Keratinocyte (primary cell): ENCODE results near the gene ZNF423. TPM values are rescaled to one million over a fixed set of nuclear protein-coding genes. Genes with fewer than 3 reads are reported as not detected.

ENCODE experiments used
- DNase-seq: peaks from one replicate; pipeline ENCODE4 v3.0.0-alpha.2; 2011; ENCODE audit warnings: low read depth, missing footprints, low spot score
- FAIRE-seq: peaks from 2 replicates; lab custom pipeline; 2011; peaks lifted over from hg19 to GRCh38; lab: Jason Lieb, UNC
- H2AFZ ChIP-seq: 2 replicates; pipeline ENCODE4 v1.6.0; 2012; ENCODE audit warnings: low read length, control low read depth, inconsistent platforms; ENCODE audit not compliant: control insufficient read depth
- H3K27ac ChIP-seq: 2 replicates; pipeline ENCODE4 v1.5.1; 2011; ENCODE audit warnings: low read length; ENCODE audit not compliant: control insufficient read depth, insufficient read depth
- H3K27me3 ChIP-seq: 3 replicates; pipeline ENCODE4 v1.6.0; 2011; ENCODE audit warnings: low read length; ENCODE audit not compliant: control insufficient read depth, insufficient read depth; ENCODE audit errors: extremely low read depth
- H3K36me3 ChIP-seq, 2 experiments: 2 replicates in 1 of 2; 3 replicates in 1 of 2; pipeline ENCODE4 v1.5.1; 2011; ENCODE audit warnings: low read length in 2 of 2, mild to moderate bottlenecking in 1 of 2; ENCODE audit not compliant: control insufficient read depth in 2 of 2, insufficient read depth in 2 of 2; ENCODE audit errors: extremely low read depth in 1 of 2
- H3K4me1 ChIP-seq: 3 replicates; pipeline ENCODE4 v1.5.1; 2011; ENCODE audit warnings: low read length; ENCODE audit not compliant: control insufficient read depth, insufficient read depth; ENCODE audit errors: extremely low read depth
- H3K4me2 ChIP-seq: 3 replicates; pipeline ENCODE4 v1.6.0; 2011; ENCODE audit warnings: low read depth, low read length; ENCODE audit not compliant: control insufficient read depth, insufficient read depth; ENCODE audit errors: extremely low read depth
- H3K4me3 ChIP-seq, 3 experiments: fragments of 200-600 bp in 1 of 3; sonication (generic) in 1 of 3; 2 replicates in 2 of 3; 3 replicates in 1 of 3; pipeline ENCODE4 v1.5.1; 2011 to 2016; ENCODE audit warnings: low read length in 3 of 3, mild to moderate bottlenecking in 3 of 3, control low read depth in 2 of 3, inconsistent platforms in 1 of 3, low read depth in 1 of 3, mixed read lengths in 1 of 3, mixed run types in 1 of 3, moderate library complexity in 1 of 3; ENCODE audit not compliant: control insufficient read depth in 2 of 3, insufficient read depth in 2 of 3; ENCODE audit errors: extremely low read depth in 1 of 3
- H3K79me2 ChIP-seq: 2 replicates; pipeline ENCODE4 v1.6.0; 2012; ENCODE audit warnings: low read length; ENCODE audit not compliant: control insufficient read depth, insufficient read depth
- H3K9ac ChIP-seq: 3 replicates; pipeline ENCODE4 v1.6.0; 2011; ENCODE audit warnings: low read length; ENCODE audit not compliant: control insufficient read depth, insufficient read depth; ENCODE audit errors: extremely low read depth
- H3K9me1 ChIP-seq: 3 replicates; pipeline ENCODE4 v1.6.0; 2011; ENCODE audit warnings: low read length; ENCODE audit not compliant: control insufficient read depth, insufficient read depth; ENCODE audit errors: extremely low read depth
- H3K9me3 ChIP-seq: 2 replicates; pipeline ENCODE4 v1.5.1; 2012; ENCODE audit warnings: low read depth, low read length; ENCODE audit not compliant: control insufficient read depth
- H4K20me1 ChIP-seq: 3 replicates; pipeline ENCODE4 v1.6.0; 2011; ENCODE audit warnings: low read length; ENCODE audit not compliant: control insufficient read depth, insufficient read depth; ENCODE audit errors: extremely low read depth
- CTCF ChIP-seq, 3 experiments: IDR thresholded peaks in 1 of 3; conservative IDR thresholded peaks in 1 of 3; optimal IDR thresholded peaks in 1 of 3; 2 replicates in 2 of 3; 3 replicates in 1 of 3; pipeline versions ENCODE3 to v1.5.1; 2011; ENCODE audit warnings: low read length in 3 of 3, mild to moderate bottlenecking in 3 of 3, moderate library complexity in 2 of 3, control low read depth in 1 of 3, inconsistent platforms in 1 of 3; ENCODE audit not compliant: insufficient read depth in 2 of 3; ENCODE audit errors: extremely low read depth in 1 of 3
- EZH2 ChIP-seq: IDR thresholded peaks from one replicate; pipeline ENCODE4 v1.6.1; 2012; ENCODE audit warnings: inconsistent platforms, mild to moderate bottlenecking, low read length, moderate library complexity
- dilution Hi-C: fragments of 300-500 bp; cut with MboI; formaldehyde crosslinking; loops from one replicate; pipeline ENCODE4 v1.7.0; 2020; ENCODE audit warnings: low sequenced_read_pairs; ENCODE audit not compliant: extremely low pct_ligation_motif_present
- polyA plus RNA-seq, 5 experiments: library from polyadenylated mRNA; depleted of rRNA in 3 of 5; stranded (reverse) in 3 of 5; stranded (forward) in 1 of 5; unstranded in 1 of 5; fragments of >200 nt; gene quantifications; 1 replicate in 1 of 5; 2 replicates in 3 of 5; 3 replicates in 1 of 5; pipeline versions ENCODE4 v1.2.1 to v1.2.3, GENCODE V29; 2011 to 2012; ENCODE audit warnings: missing spikeins in 2 of 5, low read depth in 1 of 5, low replicate concordance in 1 of 5

The ZNF423 gene
- polyA plus RNA-seq, 1 donor (not counting 4 experiments of a cell fraction or from before 2014, with no cell fraction given), result 0.05 TPM

- H3K4me2 ChIP-seq, result no peak overlapping the region
- H3K79me2 ChIP-seq, result no peaks in the 10 kb centered on the region
- no peaks in the 10 kb centered on the region for H3K4me1 ChIP-seq
- no peaks in the 10 kb centered on the region for H3K36me3 ChIP-seq
- no peak overlapping the region for H2AFZ ChIP-seq
- FAIRE-seq (no peak), DNase-seq (no peak)
- H3K9me3 ChIP-seq, result no peaks in the 10 kb centered on the region
- no peaks in the 10 kb centered on the region for H4K20me1 ChIP-seq
- H3K27me3 ChIP-seq, result peaks cover 5% of the 10 kb centered on the region
- dilution Hi-C loops, result loop anchor here (25.0 kb wide), 1 partner anchor 446 kb away; no protein-coding TSS in a partner anchor
- no peak overlapping the region for H3K9ac ChIP-seq
- TF ChIP-seq CTCF (optimal IDR thresholded peaks at IDR 0.05 in 1 of 3, IDR thresholded peaks at IDR 0.05 in 1 of 3, conservative IDR thresholded peaks at IDR 0.05 in 1 of 3; ENCODE audit: extremely low read depth in 1 of 3, insufficient read depth in 2 of 3, low read length in 3 of 3) (no peak), EZH2 (no peak)
- H3K9me1 ChIP-seq, result no peaks in the 10 kb centered on the region
- no peak overlapping the region for H3K4me3 ChIP-seq
- H3K27ac ChIP-seq, result no peak overlapping the region
Measured at GRCh38 chr16:49441366-49441780, 414.5 kb downstream of the ZNF423 start.

- Histone ChIP-seq H3K4me1 (no peaks in the 10 kb centered on the region), H3K27me3 (peaks cover 5% of the 10 kb centered on the region), H3K9me3 (no peaks in the 10 kb centered on the region), H3K36me3 (no peaks in the 10 kb centered on the region), H2AFZ (no peak overlapping the region), H3K4me2 (no peak overlapping the region), H3K79me2 (no peaks in the 10 kb centered on the region), H4K20me1 (no peaks in the 10 kb centered on the region), H3K4me3 (no peak overlapping the region), H3K27ac (no peak overlapping the region), H3K9me1 (no peaks in the 10 kb centered on the region), H3K9ac (no peak overlapping the region)
- no peak for DNase-seq
- FAIRE-seq, result no peak
- no peak for TF ChIP-seq EZH2
- TF ChIP-seq CTCF (optimal IDR thresholded peaks at IDR 0.05 in 1 of 3, IDR thresholded peaks at IDR 0.05 in 1 of 3, conservative IDR thresholded peaks at IDR 0.05 in 1 of 3; ENCODE audit: extremely low read depth in 1 of 3, insufficient read depth in 2 of 3, low read length in 3 of 3), result no peak
- dilution Hi-C loops, result loop anchor here (25.0 kb wide), 1 partner anchor 447 kb away; no protein-coding TSS in a partner anchor
Measured at GRCh38 chr16:49440156-49441065, 415.5 kb downstream of the ZNF423 start.
